ENCODE measurements around the gene MSX2.

Gene MSX2

GRCh38 chr5:174764309-174764708, 39.9 kb downstream of the MSX2 start:
- Histone ChIP-seq H3K36me3 (ENCODE audit: control insufficient read depth in 1 of 2, insufficient read depth in 2 of 2, low read length in 2 of 2) (no peaks in the 10 kb centered on the region), H3K27me3 (ENCODE audit: low read depth, low read length) (no peaks in the 10 kb centered on the region), H3K27ac (ENCODE audit: low read length) (no peak overlapping the region), H3K4me3 (ENCODE audit: low read depth in 1 of 2, low read length in 2 of 2) (no peak overlapping the region), H3K9me3 (ENCODE audit: control insufficient read depth in 1 of 2, low read length in 2 of 2) (no peaks in the 10 kb centered on the region), H3K4me1 (ENCODE audit: control insufficient read depth in 1 of 2, insufficient read depth in 2 of 2, low read length in 2 of 2) (no peaks in the 10 kb centered on the region)

GRCh38 chr5:174765540-174765939, 41.2 kb downstream of the MSX2 start:
- H3K9me3 ChIP-seq (ENCODE audit: control insufficient read depth in 1 of 2, low read length in 2 of 2): no peaks in the 10 kb centered on the region
- H3K4me3 ChIP-seq (ENCODE audit: low read depth in 1 of 2, low read length in 2 of 2): no peak overlapping the region
- H3K36me3 ChIP-seq (ENCODE audit: control insufficient read depth in 1 of 2, insufficient read depth in 2 of 2, low read length in 2 of 2): no peaks in the 10 kb centered on the region
- no peaks in the 10 kb centered on the region for H3K27me3 ChIP-seq (ENCODE audit: low read depth, low read length)
- H3K4me1 ChIP-seq (ENCODE audit: control insufficient read depth in 1 of 2, insufficient read depth in 2 of 2, low read length in 2 of 2): no peaks in the 10 kb centered on the region
- no peak overlapping the region for H3K27ac ChIP-seq (ENCODE audit: low read length)

- H3K27me3 ChIP-seq (ENCODE audit: low read depth, low read length): no peaks in the 10 kb centered on the region
- peaks cover 0 to 6% of the 10 kb centered on the region in 2 donors for H3K9me3 ChIP-seq (ENCODE audit: control insufficient read depth in 1 of 2, low read length in 2 of 2)
- no peak overlapping the region for H3K4me3 ChIP-seq (ENCODE audit: low read depth in 1 of 2, low read length in 2 of 2)
- H3K27ac ChIP-seq (ENCODE audit: low read length): no peak overlapping the region
- no peaks in the 10 kb centered on the region for H3K4me1 ChIP-seq (ENCODE audit: control insufficient read depth in 1 of 2, insufficient read depth in 2 of 2, low read length in 2 of 2)
- no peaks in the 10 kb centered on the region for H3K36me3 ChIP-seq (ENCODE audit: control insufficient read depth in 1 of 2, insufficient read depth in 2 of 2, low read length in 2 of 2)
These were observed 43.3 kb downstream of the MSX2 start for GRCh38 chr5:174767670-174768069.

GRCh38 chr5:174769005-174769404, 44.6 kb downstream of the MSX2 start:
- peaks cover 0 to 6% of the 10 kb centered on the region in 2 donors for H3K9me3 ChIP-seq (ENCODE audit: control insufficient read depth in 1 of 2, low read length in 2 of 2)

GRCh38 chr5:174773371-174773770, 49.0 kb downstream of the MSX2 start:
- H3K27me3 ChIP-seq (ENCODE audit: low read depth, low read length): no peaks in the 10 kb centered on the region
- H3K4me3 ChIP-seq (ENCODE audit: low read depth in 1 of 2, low read length in 2 of 2): no peak overlapping the region
- H3K4me1 ChIP-seq (ENCODE audit: control insufficient read depth in 1 of 2, insufficient read depth in 2 of 2, low read length in 2 of 2): no peaks in the 10 kb centered on the region
- H3K36me3 ChIP-seq (ENCODE audit: control insufficient read depth in 1 of 2, insufficient read depth in 2 of 2, low read length in 2 of 2): no peaks in the 10 kb centered on the region
- H3K27ac ChIP-seq (ENCODE audit: low read length): no peak overlapping the region
- H3K9me3 ChIP-seq (ENCODE audit: control insufficient read depth in 1 of 2, low read length in 2 of 2): peaks cover 0 to 6% of the 10 kb centered on the region in 2 donors

More at GRCh38 chr5:174769005-174769404, 44.6 kb downstream of the MSX2 start:
- Histone ChIP-seq H3K27ac (ENCODE audit: low read length) (no peak overlapping the region), H3K4me1 (ENCODE audit: control insufficient read depth in 1 of 2, insufficient read depth in 2 of 2, low read length in 2 of 2) (no peaks in the 10 kb centered on the region), H3K36me3 (ENCODE audit: control insufficient read depth in 1 of 2, insufficient read depth in 2 of 2, low read length in 2 of 2) (no peaks in the 10 kb centered on the region), H3K4me3 (ENCODE audit: low read depth in 1 of 2, low read length in 2 of 2) (no peak overlapping the region), H3K27me3 (ENCODE audit: low read depth, low read length) (no peaks in the 10 kb centered on the region)

- Histone ChIP-seq H3K36me3 (ENCODE audit: control insufficient read depth in 1 of 2, insufficient read depth in 2 of 2, low read length in 2 of 2) (no peaks in the 10 kb centered on the region), H3K27ac (ENCODE audit: low read length) (no peak overlapping the region), H3K4me1 (ENCODE audit: control insufficient read depth in 1 of 2, insufficient read depth in 2 of 2, low read length in 2 of 2) (no peaks in the 10 kb centered on the region), H3K4me3 (ENCODE audit: low read depth in 1 of 2, low read length in 2 of 2) (no peak overlapping the region), H3K9me3 (ENCODE audit: control insufficient read depth in 1 of 2, low read length in 2 of 2) (peaks cover 0 to 6% of the 10 kb centered on the region in 2 donors), H3K27me3 (ENCODE audit: low read depth, low read length) (no peaks in the 10 kb centered on the region)
These were observed 50.7 kb downstream of the MSX2 start for GRCh38 chr5:174775081-174775480.

GRCh38 chr5:174777111-174777510, 52.7 kb downstream of the MSX2 start:
- no peak overlapping the region for H3K27ac ChIP-seq (ENCODE audit: low read length)
- peaks cover 0 to 3% of the 10 kb centered on the region in 2 donors for H3K9me3 ChIP-seq (ENCODE audit: control insufficient read depth in 1 of 2, low read length in 2 of 2)
- no peak overlapping the region for H3K4me3 ChIP-seq (ENCODE audit: low read depth in 1 of 2, low read length in 2 of 2)
- H3K4me1 ChIP-seq (ENCODE audit: control insufficient read depth in 1 of 2, insufficient read depth in 2 of 2, low read length in 2 of 2): no peaks in the 10 kb centered on the region
- no peaks in the 10 kb centered on the region for H3K36me3 ChIP-seq (ENCODE audit: control insufficient read depth in 1 of 2, insufficient read depth in 2 of 2, low read length in 2 of 2)
- H3K27me3 ChIP-seq (ENCODE audit: low read depth, low read length): no peaks in the 10 kb centered on the region

GRCh38 chr5:174777583-174777982, 53.2 kb downstream of the MSX2 start:
- Histone ChIP-seq H3K9me3 (ENCODE audit: control insufficient read depth in 1 of 2, low read length in 2 of 2) (no peaks in the 10 kb centered on the region), H3K4me1 (ENCODE audit: control insufficient read depth in 1 of 2, insufficient read depth in 2 of 2, low read length in 2 of 2) (no peaks in the 10 kb centered on the region), H3K27ac (ENCODE audit: low read length) (no peak overlapping the region), H3K27me3 (ENCODE audit: low read depth, low read length) (no peaks in the 10 kb centered on the region), H3K36me3 (ENCODE audit: control insufficient read depth in 1 of 2, insufficient read depth in 2 of 2, low read length in 2 of 2) (no peaks in the 10 kb centered on the region), H3K4me3 (ENCODE audit: low read depth in 1 of 2, low read length in 2 of 2) (no peak overlapping the region)
